NCI-H510A (cell line): ENCODE results near the gene SLC18A2.
A peak's percentile ranks its signal among the peaks of the same experiment; 100 is the strongest.
"Not testable (repeated sequence)": the region's sequence is repeated elsewhere in the genome, so short reads cannot be mapped to it uniquely, and the experiment has no call there.

ENCODE experiments used
- DNase-seq: peaks from one replicate; lab custom pipeline; 2025; lab: John Stamatoyannopoulos, UW

Gene SLC18A2

DNA sequence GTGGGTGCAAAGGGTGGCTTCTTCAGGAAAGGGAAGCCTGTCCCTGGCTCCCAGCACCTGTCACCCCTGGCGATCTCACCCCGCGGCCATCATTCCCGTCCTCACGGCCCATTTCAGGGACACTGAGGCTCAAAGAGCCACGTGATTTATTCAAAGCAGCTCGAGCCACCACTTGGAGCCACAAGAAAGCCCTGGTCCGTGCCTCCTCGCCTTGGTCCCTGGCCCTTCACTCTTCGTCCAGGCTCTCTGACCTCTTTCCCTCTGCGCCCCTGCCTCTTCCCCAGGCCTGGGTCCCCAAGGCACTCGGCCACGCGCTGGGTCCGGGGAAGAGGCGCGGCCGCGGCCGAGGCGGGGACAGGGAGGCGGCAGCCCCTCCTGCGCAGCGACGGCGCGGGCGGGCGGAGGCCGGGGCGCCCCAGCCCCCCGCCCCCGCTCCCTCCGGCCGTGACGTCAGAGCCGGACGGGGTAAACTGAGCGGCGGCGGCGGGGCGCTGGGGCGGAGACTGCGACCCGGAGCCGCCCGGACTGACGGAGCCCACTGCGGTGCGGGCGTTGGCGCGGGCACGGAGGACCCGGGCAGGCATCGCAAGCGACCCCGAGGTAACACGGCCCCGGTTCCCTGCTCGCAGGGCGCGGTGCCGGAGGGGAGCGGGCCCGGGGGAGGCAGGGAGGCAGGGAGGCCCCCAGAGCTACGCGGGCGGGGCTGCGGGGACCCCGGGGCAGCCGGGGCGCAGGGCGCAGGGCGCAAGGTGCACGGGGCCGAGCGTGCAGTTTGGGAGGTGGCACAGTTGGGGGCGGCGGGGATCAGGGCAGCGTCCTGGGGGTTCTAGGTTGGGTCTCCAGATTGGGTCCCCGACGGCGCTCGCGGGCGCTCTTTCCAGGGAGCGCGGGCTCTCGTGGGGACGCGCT, at the start of gene SLC18A2:
Gene SLC18A2, plus strand, starts transcription at position 494 of the 909 bp plus-strand sequence. CDS start 580 bp downstream, outside the sequence.
- DNase-seq = no peak

DNA sequence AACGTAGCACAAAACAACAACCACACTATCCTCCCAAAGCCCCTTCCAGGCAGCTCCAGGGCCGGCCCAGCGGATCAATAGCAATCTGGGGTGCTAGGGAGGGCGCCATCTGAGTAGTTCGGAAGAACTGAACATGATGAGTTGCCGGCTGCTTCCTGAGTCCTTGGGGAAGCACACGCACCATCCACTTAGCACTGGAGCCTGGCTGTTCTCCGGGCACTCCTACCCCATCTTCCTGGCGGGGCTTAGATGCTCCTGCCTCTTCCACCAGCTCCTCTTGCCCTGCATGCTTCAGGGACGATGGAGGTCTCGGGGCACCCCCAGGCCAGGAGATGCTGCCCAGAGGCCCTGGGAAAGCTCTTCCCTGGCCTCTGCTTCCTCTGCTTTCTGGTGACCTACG, 43.7 kb upstream of the SLC18A2 start, which contains the start of gene KCNK18:
Gene KCNK18, plus strand, starts transcription at position 301 of the 400 bp plus-strand sequence. Its CDS starts 0 bp downstream, at position 301.
- DNase-seq = no peak

DNA sequence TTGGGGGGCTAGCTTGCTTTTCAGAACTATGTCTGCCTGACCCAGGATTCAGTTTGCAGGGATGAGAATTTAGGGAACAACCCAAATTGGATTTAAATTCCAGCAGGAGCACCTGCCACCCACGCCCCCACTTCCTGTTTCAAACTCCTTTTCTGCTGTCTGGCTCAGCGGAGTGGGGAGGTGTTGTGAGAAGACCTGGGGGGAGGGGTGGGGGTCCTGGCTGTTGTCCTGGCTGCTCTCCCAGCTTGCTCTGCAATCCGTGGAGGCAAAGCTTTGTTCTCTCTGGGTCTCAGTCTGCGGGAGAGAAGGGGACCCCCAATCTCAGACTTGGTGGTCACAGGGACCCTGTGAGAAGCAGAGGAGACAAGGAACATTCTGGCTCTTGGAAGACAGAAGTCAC, 42.8 kb upstream of the SLC18A2 start:
- no peak for DNase-seq

DNA sequence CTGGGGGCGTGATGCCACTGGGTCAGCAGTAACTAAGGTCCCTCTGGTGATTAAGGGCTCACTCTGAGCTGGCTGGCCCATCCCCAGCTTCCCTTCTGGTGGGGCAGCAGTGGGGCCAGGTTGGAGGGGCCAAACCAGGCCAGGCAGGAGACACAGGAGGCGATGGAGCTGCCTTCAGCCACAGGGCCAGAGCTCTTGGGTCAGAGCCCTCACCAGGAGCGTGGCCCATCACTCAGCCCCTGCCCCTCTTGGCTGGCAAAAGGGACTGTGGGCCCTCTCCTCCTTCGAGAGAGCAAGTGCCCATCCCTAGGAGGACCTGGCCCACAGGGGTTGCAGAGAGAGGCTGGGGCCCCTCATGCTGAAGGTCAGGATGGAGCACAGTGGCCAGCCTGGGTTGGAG, 39.1 kb upstream of the SLC18A2 start:
- DNase-seq = no peak

DNA sequence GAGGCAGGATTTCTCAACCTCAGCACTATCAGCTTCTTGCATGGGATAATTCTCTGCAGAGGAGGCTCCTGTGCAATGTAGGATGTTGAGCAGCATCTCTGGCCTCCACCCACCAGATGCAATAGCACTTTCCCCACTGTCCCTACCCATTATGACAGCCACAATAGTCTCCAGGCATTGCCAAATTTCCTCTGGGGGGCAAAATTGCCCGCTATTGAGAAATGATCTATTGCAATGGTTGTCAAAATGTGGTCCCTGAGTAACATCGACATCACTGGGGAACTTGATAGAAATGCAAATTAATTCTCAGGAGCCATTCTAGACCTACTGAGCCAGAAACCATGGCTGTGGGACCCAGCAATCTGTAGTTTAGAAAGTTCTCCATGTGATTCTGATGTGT, 36.6 kb upstream of the SLC18A2 start:
- DNase-seq = no peak

DNA sequence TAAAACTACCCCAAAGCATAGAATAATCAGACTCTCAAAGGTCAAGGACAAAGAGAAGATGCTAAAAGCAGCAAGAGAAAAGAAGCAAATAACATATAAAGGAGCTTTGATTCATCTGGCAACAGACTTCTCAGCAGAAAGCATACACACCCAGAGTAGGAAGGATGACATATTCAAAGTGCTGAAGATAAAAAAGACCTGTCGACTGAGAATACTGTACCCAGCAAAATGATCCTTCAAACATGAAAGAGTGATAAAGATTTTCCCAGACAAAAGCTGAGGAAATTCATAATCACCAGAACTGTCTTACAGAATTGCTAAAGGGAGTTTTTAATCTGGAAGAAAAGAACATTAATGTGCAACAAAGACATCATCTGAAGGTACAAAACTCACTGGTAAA, 28.7 kb upstream of the SLC18A2 start:
- no peak for DNase-seq

DNA sequence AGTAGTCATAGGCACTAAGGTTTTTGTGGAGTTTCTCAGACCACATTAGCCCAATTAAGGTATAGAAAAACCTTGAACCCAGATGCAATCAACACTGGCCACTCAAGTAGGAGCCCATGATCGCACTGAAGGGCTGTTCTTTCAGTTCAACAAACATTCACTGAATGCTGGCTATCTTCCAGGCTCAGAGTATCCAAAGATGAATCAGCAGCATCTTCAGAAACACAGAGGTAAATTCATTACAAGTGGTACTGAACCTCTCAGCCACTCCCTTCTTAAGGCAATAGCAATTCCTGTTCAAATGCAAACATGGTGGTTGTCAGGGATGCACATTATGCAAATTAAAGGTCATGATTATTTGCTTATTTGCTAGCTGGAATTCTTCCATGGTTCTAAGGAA, 26.5 kb upstream of the SLC18A2 start:
- DNase-seq = no peak

DNA sequence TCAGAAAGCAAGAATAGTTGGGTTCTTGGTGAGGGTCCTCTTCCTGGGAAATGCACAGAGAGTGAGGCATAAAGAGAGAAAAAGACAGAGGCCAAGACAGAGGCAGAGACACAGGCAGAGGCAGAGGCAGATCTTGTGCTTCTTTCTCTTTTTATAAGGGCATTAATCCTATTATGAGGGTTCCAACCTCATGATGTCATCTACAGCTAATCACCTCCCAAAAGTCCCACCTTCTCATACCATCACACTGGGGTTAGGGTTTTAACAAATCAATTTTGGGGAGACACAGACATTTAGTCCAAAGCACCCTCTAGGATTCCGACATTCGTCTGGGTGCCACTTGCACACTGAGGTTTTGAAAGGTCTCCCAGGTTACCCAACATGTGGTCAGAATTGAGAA, 25.8 kb upstream of the SLC18A2 start:
- no peak for DNase-seq

DNA sequence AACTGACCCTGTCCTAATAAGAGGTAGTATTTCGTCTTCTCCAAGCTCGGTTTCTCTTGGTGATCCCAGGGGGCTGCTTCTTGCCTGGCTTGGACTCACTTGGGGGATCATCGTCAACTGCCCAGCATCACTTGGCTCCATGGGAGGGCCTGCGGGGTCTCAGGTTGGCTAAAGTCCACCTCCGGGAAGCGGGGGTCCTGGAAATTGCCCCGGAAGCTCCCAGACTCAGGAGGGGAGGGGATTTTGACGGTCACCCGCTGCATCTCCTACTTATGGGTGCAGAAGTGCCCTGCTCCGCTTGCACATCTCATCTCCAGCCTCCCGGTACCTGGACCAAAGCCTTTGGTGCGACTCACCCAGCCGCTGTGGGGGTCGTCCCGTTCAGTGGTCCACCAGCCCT, 24.9 kb upstream of the SLC18A2 start:
- DNase-seq = no peak

DNA sequence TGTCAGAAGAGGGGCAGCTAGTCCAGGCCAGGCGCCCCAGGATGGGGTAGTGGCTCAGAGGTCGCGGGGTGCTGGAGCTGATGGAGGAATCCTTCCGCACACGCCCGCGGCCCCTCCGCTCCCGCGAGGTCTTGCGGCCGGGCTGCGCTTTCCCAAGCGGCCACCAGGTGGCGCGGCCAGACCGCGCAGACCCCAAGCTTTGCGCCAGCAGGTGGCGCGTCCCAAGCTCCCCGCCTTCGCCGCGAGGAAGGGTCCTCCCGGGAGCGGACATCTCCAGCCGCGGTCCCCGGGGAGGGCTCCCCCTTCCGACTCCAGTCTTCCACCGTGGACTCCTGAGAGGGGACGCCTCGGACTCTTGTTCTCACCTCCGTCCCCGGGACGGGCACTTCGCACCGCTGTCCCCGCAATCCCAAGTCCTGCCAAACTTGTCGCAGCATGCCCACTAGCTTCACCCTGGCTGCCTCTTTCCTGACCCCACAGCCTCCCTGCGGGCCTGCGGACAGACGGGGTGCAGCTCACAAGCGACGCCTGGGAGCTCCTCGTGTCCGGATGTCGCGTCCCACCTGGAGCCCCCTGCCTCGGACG, 24.2 kb upstream of the SLC18A2 start:
- peak; percentile 30 for DNase-seq

DNA sequence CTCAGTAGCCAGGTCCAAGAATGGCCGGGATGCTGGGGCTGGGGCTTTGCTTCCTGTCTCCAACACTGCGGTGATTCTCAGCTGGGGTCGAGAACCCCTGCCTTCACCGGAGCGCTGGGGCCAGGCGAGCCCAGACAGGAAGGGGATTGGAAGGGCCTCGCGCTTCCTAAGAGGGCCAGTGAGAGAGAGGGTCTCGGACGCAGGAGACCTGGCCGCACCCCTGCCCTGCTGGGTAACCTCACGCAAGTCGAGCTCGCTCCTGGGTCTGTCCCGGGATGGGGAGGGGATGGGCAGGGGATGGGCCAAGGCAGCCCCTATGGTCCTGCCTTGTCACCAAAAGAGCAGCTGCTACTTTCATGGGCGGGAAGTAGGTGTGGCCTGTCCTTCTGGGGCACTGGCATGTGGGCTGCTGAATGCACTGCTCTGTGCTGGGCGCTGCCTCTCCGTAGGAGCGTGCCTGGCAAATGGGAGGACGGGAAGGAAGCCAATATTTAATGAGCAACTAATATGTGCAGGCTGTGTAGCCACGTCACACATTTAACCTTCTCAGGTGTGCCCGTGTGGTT, 23.6 kb upstream of the SLC18A2 start:
- DNase-seq = no peak

DNA sequence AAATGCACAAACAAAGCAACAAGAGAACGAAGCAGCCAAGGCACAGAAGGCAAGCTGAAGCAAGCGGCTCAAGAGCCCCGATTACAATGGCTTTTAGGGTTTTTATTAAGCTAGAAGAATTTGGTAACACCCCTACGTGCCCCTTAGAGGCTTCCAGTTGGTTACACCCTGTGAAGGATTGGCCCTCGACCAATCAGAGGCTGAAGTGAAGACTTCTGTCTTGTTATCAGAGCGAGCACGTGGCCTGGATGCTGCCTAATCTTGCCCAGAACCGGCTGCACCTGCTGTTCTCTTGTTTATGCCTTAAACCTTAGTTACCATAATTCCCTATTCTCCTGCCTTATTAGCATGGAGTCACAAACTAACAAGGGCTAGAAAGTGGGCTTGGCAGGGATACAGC, 22.3 kb upstream of the SLC18A2 start:
- DNase-seq = no peak

DNA sequence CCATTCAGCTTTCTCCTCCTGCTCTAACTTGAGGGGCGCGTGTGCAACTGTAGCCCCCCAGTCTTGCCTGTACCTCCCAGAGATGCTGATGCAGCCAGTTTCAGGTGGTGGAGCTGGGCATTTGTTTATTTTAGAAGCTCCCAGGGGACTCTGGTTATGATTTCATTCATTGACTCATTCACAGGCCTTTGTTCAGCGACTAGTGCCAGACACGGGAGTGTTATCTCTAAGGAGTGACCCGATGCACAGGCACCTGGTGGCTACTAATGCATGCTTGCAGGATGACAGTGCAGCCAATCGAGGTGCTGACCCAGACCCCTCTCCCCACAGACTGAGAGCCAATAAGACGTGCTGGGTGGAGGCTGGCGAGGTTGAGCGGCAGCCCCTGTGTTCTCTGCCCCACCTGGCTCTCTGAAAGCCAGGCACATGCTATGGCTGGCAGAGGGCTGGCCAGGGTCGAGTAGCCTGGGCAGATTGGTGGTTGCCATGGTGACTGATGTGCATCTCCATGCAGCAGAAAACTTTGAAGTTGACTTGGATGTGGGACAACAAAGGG, 19.7 kb upstream of the SLC18A2 start:
- DNase-seq = no peak

DNA sequence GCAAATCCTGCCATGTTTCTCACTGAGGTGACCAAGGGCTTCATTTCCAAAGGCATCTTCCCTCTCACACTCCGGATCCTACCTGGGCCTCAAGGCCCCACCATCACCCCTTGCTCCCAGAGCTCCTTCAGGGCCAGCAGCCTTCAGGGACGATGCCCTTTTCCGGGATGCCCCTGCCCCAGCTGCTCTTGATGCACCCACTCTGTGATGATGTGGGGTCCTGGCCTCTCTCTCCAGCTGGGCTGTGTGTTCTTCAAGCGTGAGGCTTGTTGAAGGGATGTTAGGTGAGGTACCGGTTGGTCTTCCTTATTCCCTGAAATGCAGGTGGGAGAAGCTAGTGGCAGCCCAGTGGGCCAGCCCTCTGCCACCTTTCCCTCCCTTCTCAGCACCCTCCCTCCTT, 18.4 kb upstream of the SLC18A2 start:
- DNase-seq = no peak

DNA sequence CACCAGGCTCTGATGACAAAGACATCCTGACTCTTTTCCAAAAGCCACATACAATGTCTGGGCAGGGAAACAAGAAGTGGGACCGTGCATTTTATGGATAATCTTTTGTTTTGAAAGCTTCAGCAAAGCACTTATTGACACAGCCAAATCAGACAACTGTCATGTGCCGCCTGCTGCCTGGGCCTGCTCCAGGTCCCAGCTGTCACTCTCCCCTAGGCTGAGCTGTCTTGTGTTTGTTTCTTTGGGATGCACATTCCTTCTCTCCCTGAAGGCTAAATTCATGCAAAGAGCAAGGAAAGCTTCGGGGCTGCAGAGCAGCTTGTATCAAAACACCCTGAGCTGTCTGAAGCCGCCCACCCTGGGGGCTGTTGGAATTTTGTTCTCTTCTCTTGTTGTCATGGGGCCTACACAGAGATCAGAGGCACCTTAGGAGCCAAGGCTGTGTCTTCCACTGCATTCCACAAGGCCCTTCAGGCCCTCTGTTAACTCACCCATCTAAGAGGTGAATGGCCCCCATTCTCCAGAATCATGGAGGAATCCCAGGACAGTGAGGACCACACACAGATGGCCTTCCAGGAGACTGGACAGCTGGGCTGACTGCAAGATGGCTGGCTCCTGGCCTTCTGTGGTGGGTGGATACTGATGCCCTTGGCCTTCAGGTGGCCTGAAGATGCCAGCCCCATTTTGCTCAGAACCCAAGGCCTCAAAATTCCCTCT, 17.8 kb upstream of the SLC18A2 start:
- DNase-seq = no peak

DNA sequence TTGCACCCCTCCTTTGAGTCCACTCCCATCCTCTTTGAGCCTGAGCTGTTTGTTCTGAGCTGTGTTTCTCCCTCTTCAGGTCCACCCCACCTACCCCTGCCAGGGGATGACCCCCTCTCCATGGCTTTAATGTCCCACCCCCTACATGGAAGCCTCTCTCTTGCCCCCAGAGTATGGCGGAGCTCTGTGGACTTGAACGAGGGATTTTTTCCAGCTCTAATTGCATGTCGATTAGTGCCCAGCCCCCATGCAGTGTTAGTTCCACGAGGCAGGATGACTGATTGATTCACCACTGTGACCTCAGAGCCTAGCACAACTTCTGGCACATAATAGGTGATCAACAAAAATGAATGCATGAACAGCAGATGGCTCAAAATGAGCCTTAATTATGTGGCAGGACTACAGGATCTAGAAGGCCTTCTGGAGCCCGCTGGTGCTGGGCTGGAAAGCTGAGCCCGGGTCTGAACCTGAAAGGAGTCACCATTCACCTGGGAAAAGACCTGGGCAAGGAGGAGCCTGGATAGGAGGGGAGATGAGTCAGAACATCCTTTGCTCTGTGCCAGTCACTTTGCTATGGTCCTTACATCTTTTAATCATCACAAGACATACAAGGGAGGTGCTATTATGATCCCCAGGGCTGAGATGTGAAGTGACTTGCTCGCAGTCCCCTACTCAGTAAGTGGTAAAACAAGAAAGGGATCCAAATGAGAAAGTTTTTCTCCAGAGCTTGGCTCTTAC, 17.1 kb upstream of the SLC18A2 start:
- no peak for DNase-seq

DNA sequence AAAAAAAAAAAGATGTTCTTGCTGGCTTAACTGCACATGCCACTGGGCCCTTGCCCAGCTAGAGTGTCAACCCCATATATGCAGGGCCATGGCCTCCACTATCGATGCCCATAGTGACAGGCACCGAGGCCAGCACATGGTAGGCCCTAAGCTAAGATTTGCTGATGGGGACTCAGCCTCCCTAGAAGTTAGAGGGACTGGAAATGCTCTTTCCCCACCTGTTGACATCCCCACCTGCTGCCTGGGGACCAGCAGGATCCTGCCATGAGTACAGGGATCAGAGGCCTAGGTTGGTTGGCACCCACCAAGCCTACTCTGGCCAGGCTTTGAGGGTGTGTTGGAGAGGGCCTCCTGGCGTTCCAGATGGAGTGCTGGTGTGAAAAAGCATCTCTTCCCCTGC, 16.0 kb upstream of the SLC18A2 start:
- DNase-seq = no peak

DNA sequence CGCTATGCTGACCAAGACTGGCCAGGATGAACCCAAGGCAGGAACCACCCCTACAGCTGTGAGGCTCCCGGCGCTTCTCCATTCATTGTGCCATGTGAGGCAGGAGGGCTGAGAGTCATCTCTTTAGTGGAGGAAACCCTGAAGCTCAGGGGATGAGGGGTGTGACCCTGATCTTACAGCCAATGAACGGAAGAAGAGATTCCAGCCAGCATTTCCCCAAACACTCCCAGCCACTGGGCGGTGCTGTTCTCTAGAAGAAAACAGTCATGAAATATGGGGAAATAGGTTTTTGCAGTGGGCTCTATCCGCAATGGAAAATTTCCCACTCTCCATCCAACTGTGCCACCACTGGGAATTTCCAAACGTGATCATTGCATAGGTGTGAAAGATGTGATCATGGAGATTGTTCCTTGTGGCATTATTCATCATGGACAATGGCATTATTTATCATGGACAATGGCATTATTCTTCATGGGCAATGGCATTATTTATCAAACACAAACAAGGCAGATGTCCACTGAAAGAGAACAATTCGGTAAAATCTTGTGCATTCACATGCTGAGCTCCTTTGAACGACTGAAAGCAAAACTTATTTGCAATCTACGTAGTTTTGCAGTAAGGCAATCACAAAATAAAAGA, 14.0 kb upstream of the SLC18A2 start:
- DNase-seq = no peak

DNA sequence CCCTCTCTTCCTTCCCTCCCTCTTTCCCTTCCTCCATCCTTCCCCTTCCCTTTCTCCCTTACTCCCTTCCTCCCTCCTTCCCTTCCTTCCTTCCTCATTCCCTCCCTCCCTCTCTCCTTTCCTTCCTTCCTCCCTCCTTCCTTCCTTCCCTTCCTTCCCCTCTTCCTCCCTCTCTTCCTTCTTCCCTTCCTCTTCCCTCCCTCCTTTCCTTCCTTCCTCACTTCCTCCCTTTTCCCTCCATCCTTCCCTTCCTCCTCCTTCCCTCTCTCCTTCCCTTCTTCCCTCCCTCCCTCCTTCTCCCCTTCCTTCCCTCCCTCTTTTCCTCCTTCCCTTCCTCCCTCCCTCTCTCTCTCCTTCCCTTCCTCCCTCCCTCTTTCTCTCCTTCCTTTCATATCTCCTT, 12.7 kb upstream of the SLC18A2 start:
- DNase-seq = no peak

DNA sequence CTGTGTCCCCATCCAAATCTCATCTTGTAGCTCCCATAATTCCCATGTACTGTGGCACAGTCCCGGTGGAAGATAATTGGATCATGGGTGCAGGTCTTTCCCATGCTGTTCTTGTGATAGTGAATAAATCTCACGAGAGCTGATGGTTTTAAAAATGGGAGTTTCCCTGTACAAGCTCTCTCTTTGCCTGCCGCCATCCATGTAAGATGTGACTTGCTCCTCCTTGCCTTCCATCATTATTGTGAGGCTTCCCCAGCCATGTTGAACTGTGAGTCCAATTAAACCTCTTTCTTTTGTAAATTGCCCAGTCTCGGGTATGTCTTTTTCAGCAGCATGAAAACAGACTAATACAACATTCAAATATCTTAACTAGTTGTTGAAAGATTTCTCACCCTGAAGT, 10.8 kb upstream of the SLC18A2 start:
- not testable (repeated sequence) for DNase-seq

DNA sequence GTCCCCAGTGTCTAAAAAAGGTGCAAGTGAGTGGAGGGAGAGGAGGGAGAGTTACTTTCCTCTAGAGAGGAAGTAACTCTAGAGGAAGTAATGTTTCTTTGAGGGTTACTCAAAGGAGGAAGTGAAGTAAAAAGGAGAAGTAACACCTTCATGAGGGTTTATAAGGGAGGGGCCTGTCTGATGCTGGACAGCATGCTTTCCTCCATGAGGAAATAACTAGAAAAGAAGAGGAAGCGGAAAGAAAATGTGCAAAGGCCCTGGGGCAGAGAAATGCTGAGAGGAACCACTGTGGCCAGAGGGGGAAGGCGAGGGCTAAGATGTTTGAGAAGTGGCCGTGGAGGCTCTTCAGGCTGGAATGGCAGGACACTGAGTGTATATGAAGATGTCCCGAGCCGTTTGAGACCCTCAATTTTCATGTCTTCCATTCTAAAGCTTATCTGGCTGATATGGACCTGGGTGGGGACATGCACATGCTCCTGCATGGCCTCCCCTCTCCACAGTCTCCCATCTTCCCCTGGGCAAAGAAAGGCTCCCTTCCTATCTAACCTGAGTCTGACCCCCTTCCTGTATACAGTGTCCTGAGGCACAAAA, 3.4 kb upstream of the SLC18A2 start:
- no peak for DNase-seq
